Activated CD4-positive, alpha-beta T cell treated with anti-CD3 and anti-CD28 coated beads, Interleukin-2, amount 10 ng/mL, durations not matched to agents 24 days and 14 days (primary cell): ENCODE data around the gene C3orf20. TPM values are rescaled to one million over a fixed set of nuclear protein-coding genes. Genes with fewer than 3 reads are reported as not detected.

Experiments used
- DNase-seq: peaks from one replicate; pipeline ENCODE4 v3.0.0; 2022
- H3K27ac Mint-ChIP-seq: one replicate; pipeline ENCODE4 v1.8.0; 2022; ENCODE audit warnings: mild to moderate bottlenecking, mixed read lengths
- H3K27me3 Mint-ChIP-seq: one replicate; pipeline ENCODE4 v1.8.0; 2022; ENCODE audit warnings: mixed read lengths
- H3K36me3 Mint-ChIP-seq: one replicate; pipeline ENCODE4 v1.8.0; 2022; ENCODE audit warnings: low read depth, mild to moderate bottlenecking, mixed read lengths
- H3K4me1 Mint-ChIP-seq: one replicate; pipeline ENCODE4 v1.8.0; 2021; ENCODE audit warnings: mixed read lengths
- H3K4me3 Mint-ChIP-seq: one replicate; pipeline ENCODE4 v1.8.0; 2022; ENCODE audit warnings: mild to moderate bottlenecking, moderate library complexity, mixed read lengths
- H3K9me3 Mint-ChIP-seq: one replicate; pipeline ENCODE4 v1.8.0; 2021; ENCODE audit warnings: mixed read lengths
- intact Hi-C: fragments of 100-400 bp; cut with micrococcal nuclease; formaldehyde crosslinking; loops from one replicate; pipeline ENCODE4 v1.15.1; 2023
- total RNA-seq: library from RNA; stranded (reverse); gene quantifications from 2 replicates; pipeline ENCODE4 v1.2.3, GENCODE V29; 2022

The C3orf20 gene
- 0.19 and 0.28 TPM in 2 replicates for total RNA-seq

DNA sequence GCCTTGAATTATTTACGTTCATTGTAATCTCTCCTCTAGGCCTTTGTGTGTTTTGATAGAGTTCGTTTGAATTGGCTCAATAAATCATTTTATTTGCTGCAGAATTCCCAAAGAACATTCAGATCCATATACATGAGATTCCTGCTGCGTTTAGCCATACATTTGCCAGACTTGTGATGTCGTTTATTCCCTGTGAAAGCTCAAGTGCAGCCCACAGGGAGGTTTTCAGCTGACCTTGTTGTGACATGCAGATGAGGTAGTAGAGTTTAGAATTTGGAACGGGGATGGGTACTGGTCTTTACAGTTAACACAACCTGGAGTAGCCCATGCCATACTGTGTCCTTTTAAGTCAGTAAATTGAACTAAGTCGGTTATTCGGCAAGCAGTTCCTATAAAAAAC is at the start of gene C3orf20:
Gene C3orf20, plus strand, starts transcription at position 301 of the 400 bp plus-strand sequence. CDS start 7,573 bp downstream, outside the sequence.
- Mint-ChIP-seq H3K36me3 (peaks cover 42% of the 10 kb centered on the region), H3K27ac (no peak within 1 kb of the TSS), H3K4me3 (no peak within 1 kb of the TSS), H3K9me3 (no peaks in the 10 kb centered on the region), H3K27me3 (no peaks in the 10 kb centered on the region), H3K4me1 (peaks cover 2% of the 10 kb centered on the region)
- no peak for DNase-seq
- intact Hi-C loops: no loop called here

GRCh38 chr3:14625443-14625842 is 49.5 kb upstream of the C3orf20 start:
- H3K4me3 Mint-ChIP-seq: no peak overlapping the region
- H3K9me3 Mint-ChIP-seq: no peaks in the 10 kb centered on the region
- H3K4me1 Mint-ChIP-seq: peaks cover 2% of the 10 kb centered on the region
- intact Hi-C loops: no loop called here
- no peaks in the 10 kb centered on the region for H3K27me3 Mint-ChIP-seq
- no peak for DNase-seq
- no peak overlapping the region for H3K27ac Mint-ChIP-seq
- no peaks in the 10 kb centered on the region for H3K36me3 Mint-ChIP-seq

GRCh38 chr3:14627815-14628214 is 47.1 kb upstream of the C3orf20 start:
- DNase-seq: no peak
- no peaks in the 10 kb centered on the region for H3K36me3 Mint-ChIP-seq
- no peaks in the 10 kb centered on the region for H3K27me3 Mint-ChIP-seq
- H3K9me3 Mint-ChIP-seq: no peaks in the 10 kb centered on the region
- intact Hi-C loops: no loop called here
- H3K4me1 Mint-ChIP-seq: peaks cover 2% of the 10 kb centered on the region
- H3K27ac Mint-ChIP-seq: no peak overlapping the region
- no peak overlapping the region for H3K4me3 Mint-ChIP-seq

- H3K27ac Mint-ChIP-seq: no peak overlapping the region
- peaks cover 2% of the 10 kb centered on the region for H3K4me1 Mint-ChIP-seq
- H3K36me3 Mint-ChIP-seq: no peaks in the 10 kb centered on the region
- DNase-seq: no peak
- H3K4me3 Mint-ChIP-seq: no peak overlapping the region
- no peaks in the 10 kb centered on the region for H3K9me3 Mint-ChIP-seq
- H3K27me3 Mint-ChIP-seq: no peaks in the 10 kb centered on the region
- intact Hi-C loops: no loop called here
Observed at GRCh38 chr3:14628406-14628805, 46.5 kb upstream of the C3orf20 start.

DNA sequence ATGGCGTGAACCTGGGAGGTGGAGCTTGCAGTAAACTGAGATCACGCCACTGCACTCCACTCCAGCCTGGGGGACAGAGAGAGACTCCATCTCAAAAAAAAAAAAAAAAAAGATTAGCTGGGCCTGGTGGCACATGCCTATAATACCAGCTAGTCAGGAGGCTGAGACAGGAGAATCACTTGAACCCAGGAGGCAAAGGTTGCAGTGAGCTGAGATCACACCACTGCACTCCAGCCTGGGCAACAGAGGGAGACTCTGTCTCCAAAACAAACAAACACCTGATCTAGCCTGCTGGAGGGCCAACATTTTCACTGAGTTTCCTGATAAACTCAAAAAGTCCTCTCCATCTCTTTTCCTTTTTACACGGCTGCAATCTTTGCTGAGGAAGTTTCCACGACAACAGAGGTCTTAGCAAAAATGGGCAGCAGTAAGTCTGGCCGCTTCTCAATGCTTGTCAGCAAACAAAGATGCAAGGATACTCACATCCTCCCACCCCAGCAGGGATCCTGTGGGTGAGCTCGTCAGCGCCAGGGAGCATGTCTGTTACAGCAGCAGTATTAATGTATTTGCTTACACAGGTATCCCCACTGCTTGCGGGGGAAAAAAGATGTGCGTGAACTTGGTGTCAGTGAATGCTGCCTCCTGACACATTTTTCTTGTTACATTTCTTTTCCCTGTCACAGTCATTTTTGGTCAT is 44.4 kb upstream of the C3orf20 start:
- peaks cover 2% of the 10 kb centered on the region for H3K4me1 Mint-ChIP-seq
- DNase-seq: no peak
- H3K27me3 Mint-ChIP-seq: peaks cover 7% of the 10 kb centered on the region
- H3K36me3 Mint-ChIP-seq: no peaks in the 10 kb centered on the region
- H3K27ac Mint-ChIP-seq: no peak overlapping the region
- no peak overlapping the region for H3K4me3 Mint-ChIP-seq
- intact Hi-C loops: no loop called here
- no peaks in the 10 kb centered on the region for H3K9me3 Mint-ChIP-seq

DNA sequence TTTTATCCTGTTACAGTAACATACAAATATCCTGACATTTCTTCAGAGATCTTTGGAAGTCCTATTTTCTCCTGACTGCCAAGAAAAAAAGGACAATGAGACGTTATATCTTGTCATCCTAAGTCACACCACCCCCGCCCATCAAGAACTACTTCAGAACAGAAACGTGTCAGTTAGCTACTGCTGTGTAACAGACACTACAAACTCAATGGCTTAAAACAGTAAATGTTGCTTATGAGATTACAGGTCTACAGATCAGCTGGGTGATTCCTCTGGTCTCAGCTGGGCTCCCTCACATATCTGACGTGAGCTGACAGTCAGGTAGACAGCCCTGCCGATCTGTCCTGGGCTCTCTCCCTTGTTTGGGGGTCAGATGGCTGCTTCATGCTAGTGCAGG is 43.8 kb upstream of the C3orf20 start:
- H3K27ac Mint-ChIP-seq: no peak overlapping the region
- H3K27me3 Mint-ChIP-seq: peaks cover 8% of the 10 kb centered on the region
- H3K9me3 Mint-ChIP-seq: no peaks in the 10 kb centered on the region
- DNase-seq: no peak
- H3K4me1 Mint-ChIP-seq: peaks cover 2% of the 10 kb centered on the region
- intact Hi-C loops: no loop called here
- H3K4me3 Mint-ChIP-seq: no peak overlapping the region
- H3K36me3 Mint-ChIP-seq: no peaks in the 10 kb centered on the region

GRCh38 chr3:14631687-14632441 is 43.1 kb upstream of the C3orf20 start:
- Mint-ChIP-seq H3K4me3 (no peak overlapping the region), H3K27me3 (peaks cover 11% of the 10 kb centered on the region), H3K27ac (no peak overlapping the region), H3K9me3 (no peaks in the 10 kb centered on the region), H3K4me1 (peaks cover 2% of the 10 kb centered on the region), H3K36me3 (no peaks in the 10 kb centered on the region)
- intact Hi-C loops: no loop called here
- no peak for DNase-seq

GRCh38 chr3:14632442-14632930 is 42.5 kb upstream of the C3orf20 start:
- H3K4me1 Mint-ChIP-seq: no peaks in the 10 kb centered on the region
- peaks cover 16% of the 10 kb centered on the region for H3K27me3 Mint-ChIP-seq
- DNase-seq: no peak
- H3K4me3 Mint-ChIP-seq: no peak overlapping the region
- no peaks in the 10 kb centered on the region for H3K9me3 Mint-ChIP-seq
- no peaks in the 10 kb centered on the region for H3K36me3 Mint-ChIP-seq
- intact Hi-C loops: no loop called here
- H3K27ac Mint-ChIP-seq: no peak overlapping the region

DNA sequence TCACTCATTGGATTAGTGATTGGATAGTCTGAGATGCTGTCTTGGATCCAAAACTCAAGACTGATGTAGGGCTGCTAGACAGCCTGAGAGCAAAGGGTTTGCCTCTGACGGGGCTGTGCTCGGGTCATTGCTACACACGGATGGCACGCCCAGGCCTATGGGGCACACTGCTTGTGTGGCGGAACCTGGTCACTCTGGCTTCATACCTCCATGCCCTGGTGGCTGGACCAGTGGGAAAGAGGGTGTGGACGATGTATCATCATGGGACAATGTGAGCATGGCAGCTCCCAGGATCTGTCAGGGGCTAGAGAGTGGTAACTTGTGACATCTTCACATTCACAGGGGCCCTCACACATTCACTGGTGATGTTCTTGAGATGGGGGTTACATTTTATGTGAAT is 41.5 kb upstream of the C3orf20 start:
- H3K9me3 Mint-ChIP-seq: no peaks in the 10 kb centered on the region
- intact Hi-C loops: loop anchor here (1.0 kb wide), 1 partner anchor 288 kb away; no protein-coding TSS in a partner anchor

GRCh38 chr3:14633819-14634424 is 41.0 kb upstream of the C3orf20 start:
- Mint-ChIP-seq H3K27me3 (peaks cover 25% of the 10 kb centered on the region), H3K4me1 (no peaks in the 10 kb centered on the region), H3K27ac (no peak overlapping the region), H3K36me3 (no peaks in the 10 kb centered on the region), H3K9me3 (no peaks in the 10 kb centered on the region), H3K4me3 (no peak overlapping the region)
- peak; percentile 87 for DNase-seq
- intact Hi-C loops: loop anchor here (1.0 kb wide), 1 partner anchor 287 kb away; no protein-coding TSS in a partner anchor

More for the DNA sequence above, 41.5 kb upstream of the C3orf20 start:
- Mint-ChIP-seq H3K36me3 (no peaks in the 10 kb centered on the region), H3K27ac (no peak overlapping the region), H3K27me3 (peaks cover 23% of the 10 kb centered on the region), H3K4me1 (no peaks in the 10 kb centered on the region), H3K4me3 (no peak overlapping the region)
- DNase-seq: no peak

GRCh38 chr3:14634763-14635400 is 40.1 kb upstream of the C3orf20 start:
- Mint-ChIP-seq H3K27me3 (peaks cover 29% of the 10 kb centered on the region), H3K36me3 (no peaks in the 10 kb centered on the region), H3K4me3 (no peak overlapping the region), H3K4me1 (no peaks in the 10 kb centered on the region), H3K27ac (no peak overlapping the region), H3K9me3 (no peaks in the 10 kb centered on the region)
- no peak for DNase-seq
- intact Hi-C loops: no loop called here

DNA sequence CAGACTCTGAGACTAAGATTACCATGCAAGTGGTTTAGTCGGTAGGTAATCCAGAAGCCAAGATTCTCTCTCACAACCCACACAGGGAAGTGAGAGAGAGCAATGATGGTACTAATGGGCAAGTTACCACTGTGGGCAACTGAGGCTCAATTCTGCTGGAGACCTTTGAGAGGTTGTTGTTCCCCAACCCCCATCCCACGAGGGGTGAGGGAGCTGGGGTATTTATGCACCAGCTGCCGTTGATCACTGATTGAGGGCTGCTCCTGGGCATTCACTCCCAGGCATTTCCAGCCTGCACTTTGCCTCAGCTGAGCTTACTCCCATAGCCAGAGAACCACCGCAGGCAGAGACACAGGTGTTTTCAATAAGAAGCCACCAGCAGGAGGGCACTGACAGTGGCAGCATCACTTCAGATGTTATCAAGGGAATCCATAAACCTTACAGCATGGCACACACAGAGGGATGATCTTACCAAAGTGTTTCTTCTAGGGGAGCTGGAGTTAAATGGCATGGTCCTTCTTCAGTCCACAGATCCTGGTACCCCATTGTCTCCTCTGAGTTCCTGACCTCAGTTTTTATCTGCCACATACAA is 38.3 kb upstream of the C3orf20 start:
- no peaks in the 10 kb centered on the region for H3K36me3 Mint-ChIP-seq
- no peak for DNase-seq
- H3K4me1 Mint-ChIP-seq: no peaks in the 10 kb centered on the region
- no peaks in the 10 kb centered on the region for H3K9me3 Mint-ChIP-seq
- H3K27me3 Mint-ChIP-seq: peaks cover 35% of the 10 kb centered on the region
- intact Hi-C loops: no loop called here
- no peak overlapping the region for H3K27ac Mint-ChIP-seq
- H3K4me3 Mint-ChIP-seq: no peak overlapping the region

DNA sequence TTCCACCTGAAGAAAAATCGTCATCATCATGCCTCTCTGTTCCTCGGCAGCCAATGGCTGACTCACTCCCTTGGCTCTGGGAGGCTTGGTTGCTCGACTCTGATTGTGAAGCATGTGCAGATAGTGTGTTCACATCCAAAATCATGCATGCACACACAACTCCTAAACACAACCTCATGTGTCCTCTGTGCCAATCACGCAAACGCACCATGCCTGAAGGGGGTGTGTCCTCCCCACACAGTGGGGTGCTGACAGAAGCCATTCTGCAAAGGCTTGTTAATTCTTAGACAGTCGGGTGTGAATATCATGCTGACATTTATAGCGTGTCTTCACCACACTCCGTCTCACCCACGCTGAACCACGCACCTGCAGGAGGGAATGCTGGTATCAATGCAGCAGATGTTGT is 34.8 kb upstream of the C3orf20 start:
- no peak for DNase-seq
- H3K4me1 Mint-ChIP-seq: no peaks in the 10 kb centered on the region
- H3K27me3 Mint-ChIP-seq: peaks cover 39% of the 10 kb centered on the region
- no peak overlapping the region for H3K27ac Mint-ChIP-seq
- no peaks in the 10 kb centered on the region for H3K9me3 Mint-ChIP-seq
- no peaks in the 10 kb centered on the region for H3K36me3 Mint-ChIP-seq
- intact Hi-C loops: no loop called here
- no peak overlapping the region for H3K4me3 Mint-ChIP-seq
